ENCODE data around the gene EME1. TPM values are rescaled to one million over a fixed set of nuclear protein-coding genes. Genes with fewer than 3 reads are reported as not detected.

EME1 gene
- total and polyA plus RNA-seq, 2 donors (not counting 3 experiments of a cell fraction or from before 2014, with no cell fraction given), result 5.6 to 9.1 TPM

GRCh38 chr17:50381260-50381815, 8.3 kb downstream of the EME1 start:
- Histone ChIP-seq H3K27ac (ENCODE audit: insufficient read depth, low read depth, low read length) (no peak overlapping the region), H3K79me2 (ENCODE audit: control insufficient read depth, insufficient read depth, low read length) (no peaks in the 10 kb centered on the region), H2AFZ (ENCODE audit: low read depth, low read length) (no peak overlapping the region), H3K4me2 (ENCODE audit: insufficient read depth, low read length) (no peak overlapping the region), H3K9me1 (replicated peaks; ENCODE audit: control insufficient read depth, extremely low read depth, insufficient read depth, low read length) (no peaks in the 10 kb centered on the region), H3K9me3 (replicated peaks; ENCODE audit: control insufficient read depth, insufficient read depth, low read length) (no peaks in the 10 kb centered on the region), H3K36me3 (ENCODE audit: control insufficient read depth in 2 of 2, extremely low read depth in 1 of 2, insufficient read depth in 2 of 2, low read length in 2 of 2) (peaks cover 17 to 39% of the 10 kb centered on the region in 2 experiments), H4K20me1 (replicated peaks; ENCODE audit: control insufficient read depth, extremely low read depth, insufficient read depth, low read length) (peaks cover 2% of the 10 kb centered on the region), H3K4me1 (ENCODE audit: control insufficient read depth, extremely low read depth, insufficient read depth, low read length) (no peaks in the 10 kb centered on the region), H3K27me3 (ENCODE audit: control insufficient read depth in 2 of 2, insufficient read depth in 2 of 2, low read length in 2 of 2) (no peaks in the 10 kb centered on the region), H3K4me3 (replicated peaks in 1 of 3; ENCODE audit: insufficient read depth in 1 of 3, low read depth in 1 of 3, low read length in 3 of 3) (no peak overlapping the region), H3K9ac (replicated peaks; ENCODE audit: extremely low read depth, insufficient read depth, low read length) (no peak overlapping the region)
- TF ChIP-seq FOS (IDR thresholded peaks at IDR 0.05; ENCODE audit: borderline replicate concordance, insufficient read depth, low read length) (no peak), JUN (IDR thresholded peaks at IDR 0.05; ENCODE audit: borderline replicate concordance, insufficient read depth, insufficient read length, low read depth) (no peak), MYC (IDR thresholded peaks at IDR 0.05; ENCODE audit: low read depth, low read length) (no peak), MAX (IDR thresholded peaks at IDR 0.05; ENCODE audit: insufficient read depth, insufficient read length) (no peak), EZH2 (IDR thresholded peaks at IDR 0.05; ENCODE audit: borderline replicate concordance, low read depth, low read length, severe bottlenecking) (no peak), POLR2A (IDR thresholded peaks at IDR 0.05; ENCODE audit: low read depth, low read length) (no peak), CTCF (IDR thresholded peaks at IDR 0.05; ENCODE audit: extremely low read depth in 1 of 2, insufficient read depth in 1 of 2, low read depth in 1 of 2, low read length in 2 of 2) (no peak), GATA2 (IDR thresholded peaks at IDR 0.05; ENCODE audit: insufficient read depth, insufficient read length, low read depth, low read length) (no peak), POLR2AphosphoS5 (IDR thresholded peaks at IDR 0.05; ENCODE audit: insufficient read depth, low read depth, low read length) (no peak)
- intact Hi-C loops (cut with micrococcal nuclease), result no loop called here
- FAIRE-seq, result no peak
- TSS peak; percentile 29 for BruUV-seq (replicated peaks)
- dilution Hi-C loops (cut with MboI; ENCODE audit: extremely low pct_ligation_motif_present, low sequenced_read_pairs), result no loop called here
- CTCF ChIA-PET, result interaction anchor here (1.0 to 1.2 kb wide), 5 partner anchors 9 to 98 kb away, joined by 3 to 7 read pairs (median 3); partner anchors contain the start of gene LRRC59
- POLR2A ChIA-PET, result no interaction called here
- no peak for DNase-seq (ENCODE audit: low read depth, low spot score)
